NCI-H510A (cell line): Measurements from ENCODE around the gene ACOXL.

Experiments used
- DNase-seq: peaks from one replicate; lab custom pipeline; 2025; lab: John Stamatoyannopoulos, UW

Gene ACOXL

GRCh38 chr2:111011218-111011617, 278.8 kb downstream of the ACOXL start:
- no peak for DNase-seq

GRCh38 chr2:111015283-111015995, 283.1 kb downstream of the ACOXL start:
- no peak for DNase-seq

- DNase-seq, result no peak
Measured at GRCh38 chr2:111017034-111017622, 284.8 kb downstream of the ACOXL start.

GRCh38 chr2:111017909-111018308, 285.5 kb downstream of the ACOXL start:
- DNase-seq, result no peak

GRCh38 chr2:111019381-111019780, 287.0 kb downstream of the ACOXL start:
- no peak for DNase-seq

- no peak for DNase-seq
Measured at GRCh38 chr2:111022633-111023032, 290.3 kb downstream of the ACOXL start.

- DNase-seq, result no peak
Measured at GRCh38 chr2:111024496-111024895, 292.1 kb downstream of the ACOXL start.

- DNase-seq, result no peak
Measured at GRCh38 chr2:111025288-111025687, 292.9 kb downstream of the ACOXL start.

GRCh38 chr2:111028720-111029119, 296.3 kb downstream of the ACOXL start:
- no peak for DNase-seq

GRCh38 chr2:111029181-111029927, 297.0 kb downstream of the ACOXL start:
- no peak for DNase-seq

- DNase-seq, result no peak
Measured at GRCh38 chr2:111030260-111030891, 298.0 kb downstream of the ACOXL start.

GRCh38 chr2:111030945-111031344, 298.6 kb downstream of the ACOXL start:
- no peak for DNase-seq

GRCh38 chr2:111031546-111032478, 299.4 kb downstream of the ACOXL start:
- DNase-seq, result no peak

GRCh38 chr2:111032721-111033429, 300.5 kb downstream of the ACOXL start:
- no peak for DNase-seq

- no peak for DNase-seq
Measured at GRCh38 chr2:111034146-111034545, 301.8 kb downstream of the ACOXL start.

GRCh38 chr2:111034606-111035005, 302.2 kb downstream of the ACOXL start:
- no peak for DNase-seq

GRCh38 chr2:111035830-111036441, 303.6 kb downstream of the ACOXL start:
- no peak for DNase-seq

- no peak for DNase-seq
Measured at GRCh38 chr2:111037128-111037527, 304.8 kb downstream of the ACOXL start.

GRCh38 chr2:111039628-111040383, 307.4 kb downstream of the ACOXL start:
- DNase-seq, result no peak
